ENCODE results near the gene TRH.

The TRH gene

DNA sequence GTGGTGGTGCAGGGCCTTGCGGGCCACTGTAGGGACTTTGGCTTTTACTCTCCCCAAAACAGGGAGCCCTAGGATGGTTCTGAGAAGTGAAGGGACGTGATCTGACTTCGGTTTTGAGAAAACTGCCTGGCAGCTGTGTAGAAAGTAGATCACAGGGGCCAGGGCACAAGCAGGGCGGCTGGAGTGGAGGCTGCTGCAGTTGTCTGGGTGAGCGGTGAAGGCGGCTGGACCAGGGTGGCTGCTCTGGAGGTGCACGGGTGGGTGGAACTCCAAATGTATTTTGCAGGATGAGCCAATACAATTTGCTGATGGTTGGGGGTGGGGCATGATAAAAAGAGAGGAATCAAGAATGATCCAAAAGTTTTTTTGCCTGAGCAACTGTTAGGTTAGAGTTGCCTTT is 29.8 kb upstream of the TRH start:
- peaks cover 9% of the 10 kb centered on the region for H3K27me3 ChIP-seq (ENCODE audit: control insufficient read depth, insufficient read depth, low read length)
- no peaks in the 10 kb centered on the region for H3K36me3 ChIP-seq (ENCODE audit: control insufficient read depth, insufficient read depth, low read length)
- no peak overlapping the region for H3K4me3 ChIP-seq (ENCODE audit: low read depth, low read length)
- no peaks in the 10 kb centered on the region for H3K9me3 ChIP-seq (ENCODE audit: control insufficient read depth, insufficient read depth, low read length)
- no peaks in the 10 kb centered on the region for H3K4me1 ChIP-seq (ENCODE audit: control insufficient read depth, insufficient read depth, low read length)
- no peak overlapping the region for H3K9ac ChIP-seq (ENCODE audit: low read depth, low read length)

DNA sequence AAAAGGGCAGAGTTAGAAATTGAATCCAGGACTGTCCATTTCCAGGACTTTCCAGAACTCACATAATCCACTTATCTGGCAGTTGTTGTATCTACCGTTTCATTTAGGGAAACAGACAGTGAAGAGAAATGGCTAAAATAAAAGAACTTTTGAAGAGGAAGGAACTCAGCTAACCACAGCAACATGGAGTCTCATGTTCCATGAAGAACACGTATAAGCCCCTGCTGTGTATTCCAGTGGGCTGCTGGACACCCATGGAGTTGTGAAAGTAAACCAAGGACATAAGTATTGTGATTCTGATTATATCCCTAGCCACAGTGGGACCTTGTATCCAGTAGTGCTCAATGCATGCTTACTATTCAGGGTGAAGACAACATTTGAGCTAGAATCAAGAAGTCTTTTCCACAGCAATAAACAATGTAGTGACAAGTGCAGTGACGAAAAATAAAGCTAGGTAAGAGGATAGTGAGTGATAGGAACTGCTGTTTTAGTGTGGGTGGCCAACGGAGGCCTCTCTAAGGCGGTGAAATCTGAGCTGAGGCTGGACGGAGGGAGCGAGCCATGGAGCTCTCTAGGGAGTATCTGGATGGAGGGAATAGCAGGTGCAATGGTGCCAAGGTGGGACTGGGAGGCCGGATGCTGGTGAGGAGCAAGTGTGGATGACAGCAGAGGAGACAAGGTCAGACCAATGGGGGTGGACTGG is 26.8 kb upstream of the TRH start:
- Histone ChIP-seq H3K27me3 (ENCODE audit: control insufficient read depth, insufficient read depth, low read length) (peaks cover 6% of the 10 kb centered on the region), H3K36me3 (ENCODE audit: control insufficient read depth, insufficient read depth, low read length) (no peaks in the 10 kb centered on the region), H3K4me3 (ENCODE audit: low read depth, low read length) (no peak overlapping the region), H3K9ac (ENCODE audit: low read depth, low read length) (no peak overlapping the region), H3K9me3 (ENCODE audit: control insufficient read depth, insufficient read depth, low read length) (no peaks in the 10 kb centered on the region), H3K4me1 (ENCODE audit: control insufficient read depth, insufficient read depth, low read length) (no peaks in the 10 kb centered on the region)

DNA sequence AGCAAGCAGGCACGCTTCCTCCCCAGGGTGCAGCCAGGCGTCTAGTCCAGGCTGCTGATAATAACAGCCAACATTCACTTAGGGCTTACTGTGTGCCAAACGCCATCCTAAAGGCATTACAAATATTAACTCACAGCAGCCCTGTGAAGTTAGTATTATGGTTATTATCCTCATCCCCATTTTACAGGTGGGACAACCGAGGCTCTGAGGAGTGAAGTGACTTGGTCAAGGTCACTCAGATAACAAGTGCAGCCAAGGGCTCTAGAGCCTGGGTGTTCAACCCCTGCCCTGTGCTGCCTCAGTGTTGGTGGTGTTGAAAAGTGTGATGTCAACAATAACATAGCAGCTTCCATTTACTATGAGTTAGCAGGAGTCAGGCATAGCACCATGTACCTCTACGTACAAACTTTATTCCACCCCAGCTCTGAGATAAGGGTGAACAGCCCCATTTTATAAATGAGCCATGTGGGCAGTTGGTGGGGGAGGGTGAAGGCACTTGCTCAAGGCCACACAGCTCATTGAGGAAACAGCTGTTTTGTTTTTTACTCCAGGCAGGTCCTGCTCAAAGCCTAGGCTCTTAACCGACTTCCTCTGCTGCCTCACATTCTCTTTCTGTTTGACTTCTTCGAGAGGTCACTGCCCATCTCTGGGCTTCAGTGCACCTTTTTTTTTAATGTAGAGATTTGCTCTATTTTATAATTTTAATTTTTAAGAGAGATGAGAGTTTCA is 24.0 kb upstream of the TRH start:
- no peaks in the 10 kb centered on the region for H3K9me3 ChIP-seq (ENCODE audit: control insufficient read depth, insufficient read depth, low read length)
- no peak overlapping the region for H3K9ac ChIP-seq (ENCODE audit: low read depth, low read length)
- no peaks in the 10 kb centered on the region for H3K4me1 ChIP-seq (ENCODE audit: control insufficient read depth, insufficient read depth, low read length)
- H3K27me3 ChIP-seq (ENCODE audit: control insufficient read depth, insufficient read depth, low read length), result peaks cover 6% of the 10 kb centered on the region
- no peaks in the 10 kb centered on the region for H3K36me3 ChIP-seq (ENCODE audit: control insufficient read depth, insufficient read depth, low read length)
- H3K4me3 ChIP-seq (ENCODE audit: low read depth, low read length), result no peak overlapping the region

DNA sequence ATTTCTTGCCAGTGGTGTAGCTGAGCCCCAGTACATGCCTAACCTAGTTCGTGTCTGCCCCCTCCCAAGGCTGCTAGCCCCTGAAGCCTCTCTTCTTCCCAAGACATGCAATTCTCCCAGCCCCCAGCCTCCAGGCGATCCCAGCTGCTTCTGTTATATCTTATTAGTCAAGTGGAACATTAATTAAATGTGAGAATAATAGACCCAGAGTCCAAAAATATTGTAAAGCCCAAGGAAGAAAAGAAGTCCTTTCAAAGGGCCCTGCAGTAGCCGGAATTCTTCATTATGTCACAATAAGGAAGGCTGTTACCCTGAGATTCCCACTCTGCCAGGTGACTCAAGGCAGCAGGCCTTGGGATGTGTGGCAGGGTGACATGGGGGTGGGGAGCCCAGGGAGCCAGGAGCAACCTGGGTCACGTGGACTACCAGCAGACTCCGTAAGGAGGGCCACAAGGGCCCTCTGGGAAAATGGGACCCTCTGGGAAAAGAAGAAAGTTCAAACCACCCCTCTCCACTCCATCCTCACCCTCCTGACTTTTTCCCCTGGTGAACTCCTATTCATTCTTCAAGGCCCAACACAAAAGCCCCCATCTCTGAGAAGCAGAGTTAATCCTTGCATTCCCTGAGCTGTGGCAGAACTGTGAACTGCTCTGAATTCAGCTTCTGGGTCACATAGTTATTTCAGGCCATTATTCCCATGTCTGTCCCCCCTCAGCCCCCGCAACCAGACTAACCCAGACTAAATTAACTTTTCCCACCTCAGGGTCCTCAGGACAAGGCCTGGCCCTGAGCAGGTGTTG is 21.8 kb upstream of the TRH start:
- no peak overlapping the region for H3K9ac ChIP-seq (ENCODE audit: low read depth, low read length)
- H3K4me3 ChIP-seq (ENCODE audit: low read depth, low read length), result no peak overlapping the region
- no peaks in the 10 kb centered on the region for H3K9me3 ChIP-seq (ENCODE audit: control insufficient read depth, insufficient read depth, low read length)
- H3K27me3 ChIP-seq (ENCODE audit: control insufficient read depth, insufficient read depth, low read length), result peaks cover 8% of the 10 kb centered on the region
- no peaks in the 10 kb centered on the region for H3K4me1 ChIP-seq (ENCODE audit: control insufficient read depth, insufficient read depth, low read length)
- H3K36me3 ChIP-seq (ENCODE audit: control insufficient read depth, insufficient read depth, low read length), result no peaks in the 10 kb centered on the region

DNA sequence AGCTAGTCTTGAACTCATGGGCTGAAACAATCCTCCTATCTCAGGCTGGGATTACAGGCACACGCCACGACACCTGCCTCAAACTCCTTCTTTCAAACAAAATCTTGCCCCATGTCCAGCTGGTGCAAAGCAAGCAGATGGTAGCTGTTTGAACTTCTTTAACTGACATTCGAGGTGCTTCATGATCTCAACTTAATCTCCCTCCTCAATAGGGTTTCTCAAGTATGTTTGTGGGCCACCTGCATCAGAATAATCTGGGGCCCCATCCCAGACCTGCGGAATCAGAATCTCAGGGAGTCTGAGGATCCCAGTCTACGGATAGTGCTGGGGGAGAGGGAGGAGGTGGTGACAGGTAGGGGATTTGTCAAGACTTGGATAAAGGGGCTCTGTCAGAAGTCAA is 20.9 kb upstream of the TRH start:
- Histone ChIP-seq H3K9ac (ENCODE audit: low read depth, low read length) (no peak overlapping the region), H3K27me3 (ENCODE audit: control insufficient read depth, insufficient read depth, low read length) (peaks cover 12% of the 10 kb centered on the region), H3K36me3 (ENCODE audit: control insufficient read depth, insufficient read depth, low read length) (no peaks in the 10 kb centered on the region), H3K4me1 (ENCODE audit: control insufficient read depth, insufficient read depth, low read length) (no peaks in the 10 kb centered on the region), H3K4me3 (ENCODE audit: low read depth, low read length) (no peak overlapping the region), H3K9me3 (ENCODE audit: control insufficient read depth, insufficient read depth, low read length) (no peaks in the 10 kb centered on the region)

DNA sequence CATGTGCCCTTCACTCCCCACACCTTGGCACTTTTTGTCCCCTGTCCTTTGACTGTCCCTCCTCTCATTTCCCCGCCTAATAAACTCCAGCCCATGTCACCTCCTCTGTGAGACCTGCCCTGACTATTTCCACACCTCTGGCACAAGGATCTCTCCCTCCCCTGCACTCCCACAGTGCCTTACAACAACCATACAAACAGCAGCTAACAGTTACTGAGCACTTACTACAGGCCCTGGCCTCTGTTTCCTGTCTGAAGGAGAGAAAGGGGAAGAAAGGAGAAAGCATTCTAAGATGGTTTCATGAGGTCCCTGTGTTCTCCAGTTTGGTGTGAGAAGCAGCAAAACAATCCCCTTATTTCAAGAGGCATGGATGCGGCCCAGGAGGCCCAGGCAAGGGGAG is 20.0 kb upstream of the TRH start:
- Histone ChIP-seq H3K4me1 (ENCODE audit: control insufficient read depth, insufficient read depth, low read length) (no peaks in the 10 kb centered on the region), H3K27me3 (ENCODE audit: control insufficient read depth, insufficient read depth, low read length) (peaks cover 12% of the 10 kb centered on the region), H3K9me3 (ENCODE audit: control insufficient read depth, insufficient read depth, low read length) (no peaks in the 10 kb centered on the region), H3K9ac (ENCODE audit: low read depth, low read length) (no peak overlapping the region), H3K4me3 (ENCODE audit: low read depth, low read length) (no peak overlapping the region), H3K36me3 (ENCODE audit: control insufficient read depth, insufficient read depth, low read length) (no peaks in the 10 kb centered on the region)

DNA sequence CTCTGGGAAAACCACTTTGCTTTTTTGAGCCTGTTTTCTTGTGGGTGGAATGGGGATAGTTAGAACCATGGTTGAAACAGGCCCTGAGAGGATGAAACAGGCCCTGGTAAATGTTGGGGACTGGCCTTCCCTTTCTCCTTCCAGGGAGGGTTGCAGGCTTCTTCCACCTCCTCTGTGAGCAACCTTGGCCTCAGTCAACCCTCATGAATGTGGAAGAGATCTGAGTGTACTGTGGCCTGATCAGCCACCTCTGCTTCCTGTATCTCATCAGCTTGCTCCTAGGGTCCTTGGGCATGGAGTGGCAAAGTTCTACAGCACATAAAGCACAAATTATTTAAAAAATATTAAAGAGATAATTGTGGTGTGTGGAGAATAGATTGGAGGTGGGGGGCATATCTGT is 17.6 kb upstream of the TRH start:
- H3K4me3 ChIP-seq (ENCODE audit: low read depth, low read length), result no peak overlapping the region
- peaks cover 16% of the 10 kb centered on the region for H3K27me3 ChIP-seq (ENCODE audit: control insufficient read depth, insufficient read depth, low read length)
- H3K4me1 ChIP-seq (ENCODE audit: control insufficient read depth, insufficient read depth, low read length), result no peaks in the 10 kb centered on the region
- no peak overlapping the region for H3K9ac ChIP-seq (ENCODE audit: low read depth, low read length)
- no peaks in the 10 kb centered on the region for H3K9me3 ChIP-seq (ENCODE audit: control insufficient read depth, insufficient read depth, low read length)
- H3K36me3 ChIP-seq (ENCODE audit: control insufficient read depth, insufficient read depth, low read length), result no peaks in the 10 kb centered on the region

DNA sequence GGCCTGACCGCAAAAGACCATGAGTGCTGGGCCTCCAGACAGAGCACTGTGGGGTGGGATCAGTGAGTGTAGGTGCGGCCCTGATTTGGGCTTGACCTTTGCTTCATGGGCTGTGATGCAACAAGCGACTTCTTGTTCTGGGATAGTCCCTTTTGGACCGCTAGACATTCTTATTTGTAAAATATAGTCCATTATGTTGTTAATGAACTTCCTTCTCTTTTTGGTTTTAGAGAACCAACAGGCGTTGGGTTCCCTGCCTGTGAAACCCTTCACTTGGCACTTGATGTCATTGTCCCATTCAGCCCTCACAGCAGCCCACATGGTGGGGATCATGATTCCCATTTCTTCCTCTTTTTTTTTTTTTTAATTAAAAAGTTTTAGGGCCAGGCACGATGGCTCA is 15.8 kb upstream of the TRH start:
- Histone ChIP-seq H3K9ac (ENCODE audit: low read depth, low read length) (no peak overlapping the region), H3K9me3 (ENCODE audit: control insufficient read depth, insufficient read depth, low read length) (no peaks in the 10 kb centered on the region), H3K27me3 (ENCODE audit: control insufficient read depth, insufficient read depth, low read length) (peaks cover 18% of the 10 kb centered on the region), H3K36me3 (ENCODE audit: control insufficient read depth, insufficient read depth, low read length) (no peaks in the 10 kb centered on the region), H3K4me1 (ENCODE audit: control insufficient read depth, insufficient read depth, low read length) (no peaks in the 10 kb centered on the region), H3K4me3 (ENCODE audit: low read depth, low read length) (no peak overlapping the region)

DNA sequence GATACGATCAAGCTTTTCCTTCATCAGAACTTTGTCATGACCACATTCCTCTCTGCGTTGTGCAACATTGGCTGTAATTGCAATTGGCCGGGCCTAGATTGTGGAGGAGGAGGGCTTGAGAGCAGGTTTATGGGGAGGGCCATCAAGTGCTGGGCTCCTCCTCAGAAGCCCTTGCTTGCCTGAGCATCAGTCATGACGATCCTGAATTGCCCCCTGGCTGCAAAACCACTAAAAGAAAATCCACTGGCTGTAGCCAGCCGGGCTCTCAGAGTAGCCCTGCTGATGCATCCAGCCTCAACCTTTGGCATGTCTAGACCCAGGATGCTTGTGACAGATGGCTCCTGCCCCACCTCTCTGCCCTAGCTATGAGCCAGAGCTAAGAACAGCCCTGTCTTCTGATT is 13.4 kb upstream of the TRH start:
- Histone ChIP-seq H3K4me3 (ENCODE audit: low read depth, low read length) (no peak overlapping the region), H3K9ac (ENCODE audit: low read depth, low read length) (no peak overlapping the region), H3K27me3 (ENCODE audit: control insufficient read depth, insufficient read depth, low read length) (peaks cover 22% of the 10 kb centered on the region), H3K36me3 (ENCODE audit: control insufficient read depth, insufficient read depth, low read length) (no peaks in the 10 kb centered on the region), H3K9me3 (ENCODE audit: control insufficient read depth, insufficient read depth, low read length) (no peaks in the 10 kb centered on the region), H3K4me1 (ENCODE audit: control insufficient read depth, insufficient read depth, low read length) (no peaks in the 10 kb centered on the region)

DNA sequence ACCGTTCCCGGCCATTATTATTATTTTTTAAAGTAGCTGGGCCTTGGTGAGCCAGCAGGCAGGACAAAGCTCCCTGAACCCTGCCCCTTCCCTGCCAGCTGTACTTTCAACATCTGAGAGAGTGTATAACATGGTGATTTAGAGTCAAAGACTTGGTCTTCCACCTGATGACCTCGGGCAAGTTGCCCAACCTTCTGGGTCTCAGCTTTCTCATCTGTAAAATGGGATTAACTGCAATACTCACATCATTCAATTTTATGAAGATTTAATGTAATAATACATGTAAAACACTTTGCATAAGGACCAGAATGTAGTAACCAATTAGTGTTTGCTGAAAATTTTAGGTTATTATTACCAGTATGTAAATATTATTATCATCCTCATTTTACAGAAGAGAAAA is 11.9 kb upstream of the TRH start:
- no peaks in the 10 kb centered on the region for H3K4me1 ChIP-seq (ENCODE audit: control insufficient read depth, insufficient read depth, low read length)
- no peak overlapping the region for H3K9ac ChIP-seq (ENCODE audit: low read depth, low read length)
- peaks cover 36% of the 10 kb centered on the region for H3K27me3 ChIP-seq (ENCODE audit: control insufficient read depth, insufficient read depth, low read length)
- H3K9me3 ChIP-seq (ENCODE audit: control insufficient read depth, insufficient read depth, low read length), result no peaks in the 10 kb centered on the region
- no peak overlapping the region for H3K4me3 ChIP-seq (ENCODE audit: low read depth, low read length)
- H3K36me3 ChIP-seq (ENCODE audit: control insufficient read depth, insufficient read depth, low read length), result no peaks in the 10 kb centered on the region

DNA sequence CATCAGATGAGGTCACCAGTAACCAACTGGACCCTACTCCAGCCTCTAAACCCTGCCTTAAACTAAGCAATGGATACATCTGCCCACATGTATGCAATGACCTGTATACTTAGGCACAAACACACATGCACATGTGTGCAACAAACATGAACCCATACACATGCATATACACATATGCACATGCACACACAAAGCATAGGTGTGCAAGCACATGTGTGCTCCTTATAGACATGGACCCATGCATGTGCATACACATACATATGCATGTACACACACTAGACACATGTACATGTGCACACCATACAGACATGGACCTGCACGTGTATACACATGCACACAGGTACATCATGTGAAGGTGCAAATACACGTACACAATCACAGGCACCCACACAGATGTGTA is 8.6 kb upstream of the TRH start:
- H3K4me3 ChIP-seq (ENCODE audit: low read depth, low read length), result no peak overlapping the region
- peaks cover 61% of the 10 kb centered on the region for H3K27me3 ChIP-seq (ENCODE audit: control insufficient read depth, insufficient read depth, low read length)
- H3K9me3 ChIP-seq (ENCODE audit: control insufficient read depth, insufficient read depth, low read length), result no peaks in the 10 kb centered on the region
- H3K4me1 ChIP-seq (ENCODE audit: control insufficient read depth, insufficient read depth, low read length), result peaks cover 6% of the 10 kb centered on the region
- no peaks in the 10 kb centered on the region for H3K36me3 ChIP-seq (ENCODE audit: control insufficient read depth, insufficient read depth, low read length)
- no peak overlapping the region for H3K9ac ChIP-seq (ENCODE audit: low read depth, low read length)

DNA sequence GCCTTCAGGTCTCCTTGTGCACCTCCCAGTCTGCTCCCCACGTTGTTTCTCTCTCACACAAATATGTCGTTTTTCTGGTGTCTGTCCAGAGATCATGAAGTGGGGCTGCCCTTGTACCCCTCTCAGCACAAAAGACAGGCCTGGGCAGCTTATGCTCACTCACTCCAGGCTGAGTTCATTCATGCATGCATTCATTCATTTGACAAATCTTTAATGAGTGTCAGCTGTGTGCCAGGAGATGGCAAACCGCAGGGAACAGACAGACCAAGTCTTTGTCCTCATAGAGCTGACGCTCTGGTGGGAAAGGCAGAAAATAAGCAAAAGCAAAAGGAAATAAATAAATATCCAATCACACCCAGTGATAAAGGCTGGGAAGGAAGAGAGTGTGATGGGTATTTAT is 7.6 kb upstream of the TRH start:
- Histone ChIP-seq H3K9ac (ENCODE audit: low read depth, low read length) (no peak overlapping the region), H3K9me3 (ENCODE audit: control insufficient read depth, insufficient read depth, low read length) (no peaks in the 10 kb centered on the region), H3K27me3 (ENCODE audit: control insufficient read depth, insufficient read depth, low read length) (peaks cover 66% of the 10 kb centered on the region), H3K36me3 (ENCODE audit: control insufficient read depth, insufficient read depth, low read length) (no peaks in the 10 kb centered on the region), H3K4me1 (ENCODE audit: control insufficient read depth, insufficient read depth, low read length) (peaks cover 10% of the 10 kb centered on the region), H3K4me3 (ENCODE audit: low read depth, low read length) (no peak overlapping the region)

Data from iPS-15b (cell line).